GM18873 (cell line): ENCODE data around the gene TNRC6C.

ENCODE experiments used
- ATAC-seq: cut with Tn5 transposase; IDR thresholded peaks from one replicate; pipeline ENCODE4 v1.9.1; 2021; ENCODE audit warnings: mild to moderate bottlenecking, moderate library complexity, moderate number of reproducible peaks; ENCODE audit not compliant: unreplicated experiment, low FRiP score

The TNRC6C gene

DNA sequence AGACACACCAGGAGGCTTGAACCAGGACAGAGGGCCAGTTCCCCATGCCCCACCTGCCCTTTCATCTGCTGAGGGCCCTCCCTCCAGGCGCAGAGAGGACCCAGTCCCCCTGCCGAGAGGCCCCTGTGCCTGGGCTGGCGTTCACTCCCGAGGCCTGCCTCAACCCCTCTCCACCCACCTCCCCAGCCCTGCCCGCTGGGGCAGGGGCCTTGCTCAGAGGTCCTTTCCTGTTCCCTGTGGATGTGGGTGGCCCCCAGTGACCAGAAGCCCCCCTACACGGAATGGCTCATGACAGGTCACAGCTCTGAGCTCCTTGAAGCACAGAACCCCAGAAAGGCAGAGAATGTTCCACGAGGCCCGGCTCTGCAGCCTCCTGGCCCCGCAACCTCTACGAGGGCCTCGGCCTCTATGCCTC lies 163.3 kb downstream of the TNRC6C start:
- ATAC-seq, result no peak

DNA sequence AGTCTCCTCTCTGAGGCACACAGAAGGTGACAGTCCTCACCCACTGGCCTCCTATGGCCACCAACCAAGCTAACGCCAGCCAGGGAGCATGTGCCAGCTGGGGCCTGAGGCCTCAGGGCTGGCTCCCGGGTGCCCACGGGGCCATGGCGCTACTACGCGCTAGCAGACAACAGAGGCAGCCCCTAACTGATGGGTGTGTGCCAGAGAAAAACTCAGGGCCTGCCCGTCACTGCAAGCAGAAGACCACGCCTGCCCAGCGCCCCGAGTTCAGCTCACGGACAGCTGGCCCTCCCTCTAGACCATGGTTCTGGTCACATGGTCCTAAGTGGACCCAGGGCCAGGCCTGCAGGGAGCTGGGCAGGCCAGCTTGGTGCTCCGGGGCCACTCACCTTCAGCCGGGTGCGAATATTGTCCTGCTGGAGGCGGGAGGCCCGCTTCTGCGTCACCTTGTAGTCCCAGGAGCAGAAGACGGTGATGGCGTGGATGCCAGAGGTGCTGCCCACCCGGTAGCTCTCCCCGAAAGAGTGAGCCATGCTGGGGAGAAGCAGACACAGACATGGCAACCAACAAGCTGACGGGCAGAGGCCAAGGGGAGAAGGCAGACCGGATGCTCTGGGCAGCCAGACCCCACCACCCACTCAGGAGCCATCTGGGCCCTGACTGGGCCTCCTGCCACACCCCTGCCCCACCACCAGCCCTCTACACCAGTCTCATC lies 163.9 kb downstream of the TNRC6C start:
- ATAC-seq, result no peak

DNA sequence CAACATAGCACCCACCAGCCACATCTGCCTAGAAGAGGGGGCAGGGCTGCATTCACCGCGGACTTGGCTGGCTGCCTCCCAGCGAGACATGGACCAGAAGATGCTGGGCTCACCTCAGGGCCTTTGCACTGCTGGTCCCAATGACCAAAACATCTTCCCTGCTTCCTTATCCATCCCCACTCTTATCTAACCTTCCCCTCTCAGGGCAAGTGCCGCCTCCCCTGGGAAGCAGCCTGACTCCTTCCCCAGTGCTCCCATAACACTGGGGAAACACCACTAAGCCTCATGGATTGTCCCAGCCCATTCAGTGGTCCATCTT lies 164.4 kb downstream of the TNRC6C start:
- ATAC-seq, result no peak

DNA sequence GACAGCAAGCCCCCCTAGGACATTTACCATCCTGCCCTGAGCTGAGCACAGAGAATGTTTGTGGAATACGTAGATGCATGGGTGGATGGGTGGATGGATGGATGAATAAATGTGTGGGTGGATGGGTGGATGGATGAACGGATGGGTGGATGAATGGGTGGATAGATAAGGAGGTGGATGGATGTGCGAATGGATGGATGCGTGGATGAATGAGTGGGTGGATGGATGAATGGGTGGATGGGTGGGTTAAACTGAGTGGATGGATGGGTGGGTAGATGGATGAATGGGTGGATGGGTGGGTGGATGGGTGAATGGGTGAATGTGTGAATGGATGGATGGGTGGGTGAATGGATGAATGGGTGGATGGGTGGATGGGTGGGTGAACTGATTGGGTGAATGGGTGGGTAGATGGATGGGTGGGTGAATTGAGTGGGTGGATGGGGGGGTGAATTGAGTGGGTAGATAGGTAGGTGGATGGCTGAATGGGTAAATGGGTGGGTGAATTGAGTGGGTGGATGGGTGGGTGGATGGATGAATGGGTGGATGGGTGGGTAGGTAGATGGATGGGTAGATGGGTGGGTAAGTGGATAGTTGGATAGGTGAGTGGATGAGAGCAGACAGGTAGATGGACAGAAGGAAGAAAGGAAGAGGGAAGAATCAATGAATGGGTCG lies 164.9 kb downstream of the TNRC6C start:
- ATAC-seq, result no peak

DNA sequence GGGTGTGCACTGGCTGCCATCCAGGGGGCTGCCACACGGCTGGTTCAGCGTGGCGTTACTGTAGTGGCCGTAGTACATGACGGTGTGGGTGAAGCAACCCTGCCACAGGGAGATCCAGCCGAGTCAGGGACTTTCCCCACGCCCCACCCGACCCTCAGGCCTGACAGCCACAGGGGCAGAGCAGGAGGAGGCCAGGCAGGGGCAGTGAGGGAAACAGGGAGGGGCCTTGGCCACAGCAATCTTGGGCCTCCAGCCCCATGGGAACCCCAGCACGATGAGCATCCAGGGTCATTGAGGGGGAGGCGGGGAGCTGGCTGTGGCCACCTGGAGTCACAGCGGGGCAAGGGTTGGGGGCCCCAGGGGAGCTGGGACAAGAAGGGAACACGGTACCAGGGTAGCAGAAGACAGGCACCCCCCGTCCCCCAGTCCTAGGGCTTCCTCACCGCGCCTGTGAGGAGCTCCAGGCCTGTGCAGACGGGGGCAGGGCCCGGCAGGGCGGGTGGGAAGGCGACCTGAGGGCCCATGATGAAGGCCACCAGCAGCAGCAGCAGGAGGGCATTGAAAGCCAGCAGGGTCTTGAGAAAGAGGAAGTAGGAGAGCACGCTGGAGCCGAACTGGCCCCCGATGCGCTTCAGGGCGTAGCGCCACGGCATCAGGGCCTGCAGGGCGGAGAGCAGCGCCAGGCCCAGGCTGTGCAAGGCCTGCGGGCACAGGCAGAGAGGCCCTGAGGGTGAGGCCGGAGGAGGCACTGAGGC lies 165.8 kb downstream of the TNRC6C start:
- no peak for ATAC-seq

DNA sequence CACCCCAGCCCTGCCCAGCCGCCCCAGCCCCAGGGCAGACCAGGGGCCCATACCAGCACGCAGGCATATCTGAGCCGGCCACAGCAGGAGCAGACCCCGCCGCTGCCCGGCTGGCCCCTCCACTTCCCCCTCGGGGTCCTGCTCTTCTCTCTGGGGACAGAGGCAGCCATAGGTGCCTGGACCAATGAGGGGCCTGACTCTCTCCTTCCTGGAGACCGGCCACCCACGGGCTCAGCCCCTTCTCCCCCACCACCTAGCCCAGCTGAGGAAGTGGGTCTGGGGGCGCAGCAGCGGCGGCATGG lies 166.3 kb downstream of the TNRC6C start:
- no peak for ATAC-seq

DNA sequence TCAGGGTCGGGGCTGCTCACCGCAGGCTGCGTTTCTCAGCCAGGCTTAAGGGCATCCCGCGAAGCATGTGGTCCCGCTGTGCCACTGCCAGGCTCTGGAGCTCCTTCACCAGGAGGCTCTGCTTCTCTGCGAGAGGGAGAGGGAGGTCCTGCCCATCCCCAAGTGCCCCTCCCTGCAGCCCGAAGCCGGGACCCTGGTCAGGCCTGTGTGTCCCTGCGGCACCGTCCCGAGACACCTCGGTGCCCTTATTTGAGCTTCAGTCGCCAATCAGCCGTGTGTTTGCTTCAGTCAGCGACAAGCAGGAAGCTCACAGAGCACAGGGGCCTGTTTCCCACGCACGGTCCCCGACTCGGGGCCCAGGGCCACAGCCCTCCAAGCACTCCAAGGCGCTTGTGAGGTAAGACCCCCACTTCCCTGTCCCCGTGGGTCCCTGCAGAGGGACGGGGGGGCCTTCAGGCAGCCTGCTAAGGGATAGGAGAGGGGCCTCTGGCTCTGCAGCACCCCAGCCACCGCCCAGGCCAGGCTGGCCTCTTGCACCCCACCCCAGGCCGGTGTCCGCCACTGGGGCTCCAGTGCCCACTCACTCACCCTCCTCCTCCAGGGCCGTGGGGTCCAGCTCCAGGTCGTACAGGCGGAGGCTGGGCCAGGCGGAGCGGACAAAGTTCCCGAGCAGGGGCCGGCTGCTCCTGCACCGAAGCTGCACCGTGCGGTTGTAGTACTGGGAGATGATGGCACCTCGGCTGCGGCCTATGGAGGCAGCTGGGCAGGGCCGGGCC lies 166.8 kb downstream of the TNRC6C start:
- no peak for ATAC-seq

DNA sequence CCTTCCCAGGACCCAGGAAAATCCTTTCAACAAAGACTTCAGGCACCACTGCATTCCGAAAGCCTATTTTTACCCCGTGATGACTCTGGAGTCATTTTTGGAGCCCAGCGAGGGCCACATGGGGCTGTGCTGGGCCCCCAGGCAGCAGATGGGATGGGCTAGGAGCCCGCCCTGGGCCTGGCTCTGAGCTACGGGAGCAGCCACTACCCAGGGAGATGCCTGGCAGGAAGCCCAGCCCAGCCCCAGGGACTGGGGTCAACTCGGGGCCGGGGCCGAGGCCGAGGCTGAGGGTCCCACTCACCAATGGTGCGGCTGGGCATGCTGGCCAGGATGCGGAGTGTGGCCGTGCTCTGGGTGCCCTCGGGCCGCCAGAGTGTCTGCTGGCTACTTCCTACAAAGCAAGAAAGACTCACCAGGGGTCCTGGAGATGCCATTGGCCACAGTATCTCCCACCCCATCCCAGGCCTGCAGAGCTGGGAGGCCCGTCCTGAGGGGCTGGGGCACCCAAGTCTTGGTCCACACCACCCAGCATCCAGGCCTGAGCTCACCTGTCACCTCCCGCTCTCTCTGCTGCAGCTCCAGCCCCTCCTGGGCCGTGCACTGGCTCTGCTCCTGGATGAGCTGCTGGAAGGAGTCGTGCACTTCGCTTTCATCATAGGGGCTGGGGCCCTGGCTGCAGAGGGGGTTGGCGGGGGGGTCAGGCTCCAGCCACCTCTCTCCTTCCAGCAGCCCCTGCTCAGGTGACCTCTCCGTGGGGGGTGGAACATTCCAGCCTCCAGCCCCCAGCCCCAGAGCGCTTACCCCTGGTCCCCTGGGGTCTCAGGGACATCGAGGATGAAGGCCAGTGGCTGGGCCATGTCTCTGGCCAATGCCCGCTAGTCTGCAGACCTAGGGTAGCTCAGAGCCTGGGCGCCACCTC lies 167.7 kb downstream of the TNRC6C start:
- ATAC-seq, result no peak

DNA sequence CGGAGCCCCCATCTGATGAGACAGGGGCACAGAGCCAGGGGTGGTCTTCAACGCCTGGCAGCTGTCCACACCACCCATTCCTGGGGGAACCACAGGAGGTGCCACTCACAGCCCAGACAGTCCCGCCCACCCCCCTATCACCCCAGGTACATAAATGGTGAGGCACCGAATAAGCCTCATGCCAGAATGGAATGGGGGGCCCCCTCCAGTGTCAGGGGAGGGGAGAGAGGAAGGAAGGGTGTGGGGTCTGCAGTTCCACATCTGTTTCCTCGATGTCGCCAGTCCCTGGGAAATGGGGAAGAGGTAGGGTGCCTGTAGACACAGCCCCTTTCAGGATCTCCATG lies 168.4 kb downstream of the TNRC6C start:
- ATAC-seq, result no peak

DNA sequence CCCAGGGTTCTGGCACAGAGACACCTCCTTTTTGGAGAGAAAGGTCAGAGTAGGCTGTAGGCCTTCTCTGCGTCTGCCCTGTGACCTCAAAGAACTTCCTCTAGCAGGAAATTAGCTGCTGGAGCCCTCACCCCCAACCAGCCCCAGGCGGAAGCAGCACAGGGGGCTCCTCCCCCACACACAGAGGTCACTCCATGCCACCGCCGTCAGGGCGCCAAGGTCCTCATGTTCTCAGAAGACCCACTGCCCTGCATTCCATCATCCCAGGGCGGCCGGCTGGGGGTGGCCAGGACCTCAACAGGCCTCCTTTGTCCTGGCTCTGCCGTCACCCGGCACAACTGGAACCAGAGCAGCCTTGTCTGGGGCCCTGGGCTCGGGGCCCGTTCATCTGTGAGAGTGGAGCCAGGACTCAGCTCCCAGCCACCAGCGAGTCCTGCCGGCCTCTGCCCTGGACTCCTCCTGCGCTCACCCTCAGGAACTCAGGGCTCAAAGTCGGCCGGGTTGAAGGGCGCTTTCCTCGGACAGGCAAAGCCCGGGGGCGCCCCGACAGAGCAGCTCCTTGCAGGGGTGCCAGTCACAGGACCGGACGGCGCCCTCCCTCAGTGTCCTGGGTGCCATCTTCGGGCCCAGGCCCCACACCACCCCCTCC lies 168.9 kb downstream of the TNRC6C start:
- ATAC-seq, result no peak

DNA sequence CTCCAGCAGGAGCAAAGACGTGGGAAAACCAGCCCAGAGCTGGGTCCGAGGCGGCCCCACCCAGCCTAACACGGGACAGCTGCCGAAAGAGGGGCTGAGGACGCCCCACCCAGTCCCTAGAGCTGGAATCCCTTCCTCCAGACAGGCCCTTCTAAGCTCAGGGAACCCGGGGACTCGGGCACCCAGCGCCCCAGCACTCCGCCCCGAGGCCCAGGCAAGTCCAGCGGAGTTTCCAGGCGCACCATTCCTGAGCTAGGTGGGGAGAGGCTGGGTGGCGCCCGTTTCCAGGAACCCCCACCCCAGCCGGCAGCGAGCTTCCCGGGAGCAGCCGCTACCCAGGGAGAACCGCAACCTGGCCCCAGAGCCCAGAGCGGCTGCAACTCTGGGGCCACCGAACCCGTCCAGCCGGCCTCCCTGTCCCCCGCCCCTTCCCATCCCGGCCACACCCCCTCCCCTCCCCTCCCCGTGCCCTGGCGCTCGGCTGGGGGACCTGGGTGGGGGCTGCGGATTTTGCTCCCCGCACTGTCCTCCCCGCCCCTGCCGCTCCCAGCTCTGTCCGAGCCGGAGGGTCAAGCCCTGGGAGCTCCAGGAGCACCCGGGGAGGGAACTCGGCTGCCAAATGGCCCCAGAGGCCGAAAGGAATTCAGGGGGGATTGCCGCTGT lies 169.5 kb downstream of the TNRC6C start:
- ATAC-seq, result no peak

DNA sequence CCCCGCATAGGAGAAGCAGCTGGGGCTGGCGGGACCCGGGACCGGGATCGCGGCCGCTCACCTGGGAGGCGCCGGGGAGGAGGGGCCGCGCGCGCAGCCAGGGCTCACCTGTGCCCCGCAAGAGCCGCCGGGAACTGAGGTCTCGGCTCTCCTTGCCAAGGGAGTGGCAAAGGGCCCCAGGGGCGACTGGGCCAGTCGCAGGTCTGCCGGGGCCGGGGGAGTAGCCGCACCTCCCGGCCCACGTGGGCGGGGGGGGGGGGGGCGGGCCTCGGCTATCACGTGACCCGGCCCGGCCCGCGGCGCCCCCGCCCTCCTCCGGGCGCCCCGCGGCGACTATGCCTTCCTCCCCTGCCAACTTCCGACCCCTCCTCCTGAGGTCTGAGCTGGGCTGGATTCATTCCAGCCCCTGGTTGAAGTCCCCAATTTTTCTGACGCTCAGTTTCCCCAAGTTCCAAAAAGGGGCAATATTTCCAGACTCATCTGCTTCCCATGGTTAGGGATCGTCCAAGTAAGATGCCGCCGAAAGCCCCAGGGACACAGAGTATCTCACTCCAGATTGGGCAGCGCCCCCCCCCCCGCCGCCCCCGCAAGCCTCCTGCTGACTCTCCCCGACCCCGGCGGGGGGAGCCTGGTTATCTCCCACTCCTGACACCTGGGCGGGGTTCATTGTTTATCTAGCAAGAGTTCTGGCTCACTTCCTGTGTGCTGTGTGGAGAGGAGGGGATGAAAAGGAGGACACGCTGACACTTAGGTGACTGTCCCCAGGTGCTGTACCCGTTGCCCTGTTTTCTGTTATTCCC lies 170.2 kb downstream of the TNRC6C start, which contains the start of gene TMC6:
Gene TMC6 (minus strand): TSS at position 205 of the 800 bp plus-strand sequence. CDS start 1,923 bp downstream, outside the sequence.
- no peak for ATAC-seq

DNA sequence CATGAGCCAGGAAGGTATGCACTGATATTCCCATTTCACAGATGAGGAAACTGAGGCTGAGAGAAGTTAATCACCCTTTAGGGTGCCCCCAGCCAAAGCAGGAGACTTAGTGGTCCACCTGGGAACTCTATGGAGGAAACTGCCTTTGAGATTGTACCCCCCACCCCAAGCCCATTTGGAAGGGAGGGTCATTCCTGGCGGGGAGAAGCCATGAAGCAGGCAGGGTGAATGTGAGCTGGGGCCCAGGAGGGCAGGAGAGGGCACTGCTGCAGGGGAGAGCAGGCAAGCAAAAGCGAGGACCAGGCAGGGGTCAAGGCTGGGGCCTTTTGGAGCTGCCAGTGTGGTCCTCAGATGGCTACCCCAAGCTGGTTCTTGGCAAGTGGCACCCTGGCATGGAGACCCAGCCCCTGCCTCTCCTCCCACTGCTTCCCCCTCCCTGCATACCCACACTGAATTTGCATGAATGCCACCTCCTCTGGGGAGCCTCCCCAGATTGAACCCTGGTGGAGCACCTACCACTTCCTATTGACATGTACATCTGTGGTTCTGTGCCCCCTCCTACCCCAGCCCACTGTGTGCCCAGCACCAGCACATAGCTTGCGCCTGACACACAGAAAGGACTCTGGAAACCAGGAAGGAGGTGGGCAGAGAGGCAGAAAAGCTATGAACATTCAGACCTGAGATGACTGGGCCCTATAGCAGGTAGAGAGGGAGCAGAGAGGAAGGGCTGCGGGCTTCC lies 171.0 kb downstream of the TNRC6C start:
- no peak for ATAC-seq

DNA sequence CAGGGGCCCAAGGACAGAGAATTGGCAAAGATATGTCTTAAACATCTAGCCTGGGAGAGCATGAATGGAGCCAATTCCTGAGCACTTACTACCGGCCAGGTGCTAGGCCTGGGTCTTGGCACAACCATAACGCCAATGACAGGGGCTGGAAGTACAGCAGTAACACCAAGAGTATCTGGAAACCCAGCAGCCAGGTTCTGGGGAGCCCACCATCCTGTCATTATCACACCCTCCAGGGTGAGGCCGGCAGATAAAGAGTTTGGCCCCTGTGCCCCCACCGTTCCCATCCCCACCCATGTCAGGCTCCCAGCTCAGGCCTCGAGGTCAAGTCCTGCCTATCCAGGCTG lies 171.6 kb downstream of the TNRC6C start:
- ATAC-seq, result no peak

DNA sequence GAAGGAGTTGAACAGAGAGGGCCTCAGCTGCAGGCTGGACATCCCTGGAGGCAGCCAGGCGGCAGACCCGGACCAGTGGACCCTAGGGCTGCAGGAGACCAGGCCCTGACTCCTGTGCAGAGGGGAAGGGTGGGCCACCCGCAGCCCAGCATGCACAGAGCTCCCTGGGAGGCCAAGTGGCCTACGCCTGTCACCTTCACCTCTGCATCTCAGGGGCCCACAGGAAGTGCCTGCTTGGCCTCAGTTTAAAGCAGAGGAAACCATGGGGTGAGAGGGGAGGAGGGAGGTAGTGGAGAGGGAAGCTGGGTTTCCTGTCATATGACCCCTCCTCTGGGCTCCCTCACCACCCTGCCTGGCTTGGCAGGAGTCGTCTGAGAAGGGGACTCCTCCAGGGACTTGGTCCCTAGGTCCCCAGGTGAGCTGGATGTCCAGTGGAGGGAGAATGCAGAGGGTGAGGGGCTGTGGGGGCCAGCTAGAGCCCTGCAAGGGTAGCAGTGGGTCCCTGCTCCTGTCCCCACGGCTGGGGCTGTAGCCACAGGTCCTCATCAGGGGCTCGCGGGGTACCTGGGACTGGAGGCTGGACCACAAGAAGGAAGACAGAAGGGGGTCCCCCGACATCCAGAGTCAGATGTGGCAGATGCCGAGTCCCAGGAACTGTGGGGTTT lies 172.1 kb downstream of the TNRC6C start, which contains the start of gene TMC8:
Gene TMC8 (plus strand): TSS at position 335 of the 665 bp plus-strand sequence. CDS start 818 bp downstream, outside the sequence.
- ATAC-seq, result no peak

DNA sequence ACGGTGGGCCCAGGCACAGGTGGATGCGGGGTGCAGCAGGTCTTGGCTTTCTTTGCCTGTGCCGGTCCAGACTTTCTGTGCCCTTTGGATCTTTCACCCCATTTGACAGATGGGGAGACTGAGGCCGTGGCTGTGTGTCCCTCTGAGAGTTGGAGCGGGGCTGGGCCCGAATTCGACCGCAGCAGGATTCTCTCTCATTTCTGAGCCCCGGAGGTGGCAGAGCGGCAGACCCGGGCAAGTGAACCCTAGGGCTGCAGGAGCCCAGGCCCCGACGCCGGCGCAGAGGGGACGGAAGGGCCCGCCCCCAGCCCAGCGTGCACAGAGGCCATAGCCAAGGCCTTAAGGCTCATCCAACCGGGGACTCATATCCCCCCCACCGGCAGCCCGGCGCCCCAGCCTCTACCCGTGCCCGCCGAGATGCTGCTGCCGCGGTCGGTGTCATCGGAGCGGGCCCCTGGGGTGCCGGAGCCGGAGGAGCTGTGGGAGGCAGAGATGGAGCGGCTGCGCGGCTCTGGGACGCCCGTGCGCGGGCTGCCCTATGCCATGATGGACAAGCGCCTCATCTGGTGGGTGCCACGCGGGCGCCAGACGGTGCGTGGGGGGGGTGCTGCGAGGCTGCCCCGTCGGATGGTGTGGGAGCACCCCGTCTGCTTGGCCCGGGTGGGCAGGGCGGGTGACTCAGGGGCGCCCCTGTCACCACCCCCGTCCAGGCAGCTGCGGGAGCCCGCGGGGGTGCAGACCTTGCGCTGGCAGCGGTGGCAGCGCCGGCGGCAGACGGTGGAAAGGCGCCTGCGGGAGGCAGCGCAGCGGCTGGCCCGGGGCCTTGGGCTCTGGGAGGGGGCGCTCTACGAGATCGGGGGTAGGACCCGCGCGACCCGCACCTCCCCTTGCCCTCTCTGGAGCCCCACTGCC lies 172.9 kb downstream of the TNRC6C start:
- no peak for ATAC-seq
